GM18505 (cell line): ENCODE results near the gene POT1.

Experiments used
- ATAC-seq: cut with Tn5 transposase; IDR thresholded peaks from one replicate; pipeline ENCODE4 v1.9.1; 2021; ENCODE audit not compliant: unreplicated experiment
- POLR2A ChIP-seq: IDR thresholded peaks from 4 replicates; pipeline ENCODE4 v1.6.1; 2011; ENCODE audit warnings: borderline replicate concordance; ENCODE audit not compliant: insufficient read depth, insufficient read length; ENCODE audit errors: extremely low read depth

POT1 gene

GRCh38 chr7:124930655-124931597 is 1.3 kb upstream of the POT1 start:
- no peak for ATAC-seq
- no peak for TF ChIP-seq POLR2A

GRCh38 chr7:124930173-124930623 is 573 bp upstream of the POT1 start:
- ATAC-seq: peak; percentile 1
- no peak for TF ChIP-seq POLR2A

- no peak for TF ChIP-seq POLR2A
- no peak for ATAC-seq
Observed at GRCh38 chr7:124924906-124925305, 4.7 kb downstream of the POT1 start.

GRCh38 chr7:124922200-124922599 is 7.4 kb downstream of the POT1 start:
- no peak for ATAC-seq
- TF ChIP-seq POLR2A: no peak

GRCh38 chr7:124919841-124920240 is 9.8 kb downstream of the POT1 start:
- ATAC-seq: no peak
- no peak for TF ChIP-seq POLR2A

- ATAC-seq: peak; percentile 77
- no peak for TF ChIP-seq POLR2A
Observed at GRCh38 chr7:124918662-124919061, 11.0 kb downstream of the POT1 start.

GRCh38 chr7:124915242-124915641 is 14.4 kb downstream of the POT1 start:
- TF ChIP-seq POLR2A: no peak

GRCh38 chr7:124914298-124914697 is 15.3 kb downstream of the POT1 start:
- peak; percentile 39 for ATAC-seq
- no peak for TF ChIP-seq POLR2A

More at GRCh38 chr7:124915242-124915641, 14.4 kb downstream of the POT1 start:
- ATAC-seq: peak; percentile 46

- ATAC-seq: no peak
- no peak for TF ChIP-seq POLR2A
Observed at GRCh38 chr7:124912972-124913371, 16.7 kb downstream of the POT1 start.

GRCh38 chr7:124909808-124910207 is 19.8 kb downstream of the POT1 start:
- TF ChIP-seq POLR2A: no peak
- ATAC-seq: no peak

GRCh38 chr7:124908259-124908658 is 21.4 kb downstream of the POT1 start:
- ATAC-seq: no peak
- TF ChIP-seq POLR2A: no peak

- no peak for ATAC-seq
- no peak for TF ChIP-seq POLR2A
Observed at GRCh38 chr7:124907490-124907889, 22.1 kb downstream of the POT1 start.

- no peak for TF ChIP-seq POLR2A
- no peak for ATAC-seq
Observed at GRCh38 chr7:124898531-124898930, 31.1 kb downstream of the POT1 start.

- ATAC-seq: no peak
- no peak for TF ChIP-seq POLR2A
Observed at GRCh38 chr7:124896001-124896400, 33.6 kb downstream of the POT1 start.

- peak; percentile 89 for ATAC-seq
- TF ChIP-seq POLR2A: no peak
Observed at GRCh38 chr7:124893140-124893827, 36.3 kb downstream of the POT1 start.

- ATAC-seq: no peak
- TF ChIP-seq POLR2A: no peak
Observed at GRCh38 chr7:124887247-124887646, 42.4 kb downstream of the POT1 start.
